Measurements from ENCODE around the gene ST3GAL5. TPM values are rescaled to one million over a fixed set of nuclear protein-coding genes. Genes with fewer than 3 reads are reported as not detected.
A peak's percentile ranks its signal among the peaks of the same experiment; 100 is the strongest.
"Not testable (repeated sequence)": the region's sequence is repeated elsewhere in the genome, so short reads cannot be mapped to it uniquely, and the experiment has no call there.

Gene ST3GAL5
- polyA plus RNA-seq, 3 donors = 9.2 to 12.4 (median 11.1) TPM

DNA sequence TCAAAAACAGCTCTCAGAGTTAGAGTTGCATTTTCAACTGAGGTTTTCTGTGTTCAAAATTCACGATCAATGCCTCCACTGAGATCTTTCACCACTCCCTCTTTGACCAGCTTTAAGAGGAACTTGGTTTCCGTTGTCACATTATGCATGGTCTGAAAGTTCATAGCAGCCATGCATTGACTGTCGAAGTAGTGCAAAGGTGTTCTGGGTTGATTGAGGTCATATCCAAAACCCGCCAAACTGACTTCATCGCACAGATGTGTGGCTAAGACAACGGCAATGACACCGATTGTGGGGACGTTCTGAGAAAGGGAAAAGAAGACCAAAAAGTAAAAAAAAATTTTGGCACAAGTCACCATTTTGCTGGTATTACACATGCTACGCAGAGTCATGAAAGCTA is 48.7 kb downstream of the ST3GAL5 start:
- DNase-seq = no peak

DNA sequence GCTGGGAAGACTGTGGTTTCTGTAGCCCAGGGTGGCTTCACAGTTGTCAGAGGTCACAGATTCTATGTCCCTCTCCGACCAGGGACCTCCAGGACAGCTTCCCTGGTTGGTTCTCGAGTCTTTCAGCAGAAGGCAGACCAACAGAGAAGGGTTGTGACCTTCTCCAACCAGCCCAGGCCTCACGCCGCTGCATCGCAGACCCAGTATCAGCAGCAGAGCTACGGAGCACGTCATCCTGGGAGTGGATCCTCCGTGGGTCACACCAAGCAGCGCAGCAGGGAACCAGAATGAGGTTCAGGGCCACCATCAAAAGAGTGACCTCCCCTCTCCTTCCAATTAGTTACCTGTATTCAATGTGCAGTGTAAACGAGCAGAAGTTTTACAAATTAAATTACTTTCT is 49.3 kb downstream of the ST3GAL5 start:
- DNase-seq = no peak

DNA sequence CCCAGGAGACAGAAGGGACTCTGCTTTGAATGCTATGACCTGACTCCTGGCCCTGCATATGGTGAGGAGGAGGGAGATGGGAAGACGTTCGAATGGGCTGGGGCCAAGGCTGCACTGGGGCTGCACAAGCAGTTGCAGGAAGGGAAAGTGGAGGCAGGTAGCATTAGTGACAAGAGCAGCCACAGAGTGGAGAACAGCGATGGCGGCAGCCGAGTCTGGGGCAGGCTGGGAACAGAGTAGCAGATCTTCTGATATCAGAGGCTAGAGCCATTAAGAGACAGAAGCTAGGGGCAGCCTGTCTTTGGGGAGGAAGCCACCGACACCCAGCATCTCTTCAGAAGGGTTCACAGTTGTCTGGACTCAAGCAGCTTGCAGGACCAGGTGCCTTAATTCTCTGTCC is 50.1 kb downstream of the ST3GAL5 start:
- no peak for DNase-seq

DNA sequence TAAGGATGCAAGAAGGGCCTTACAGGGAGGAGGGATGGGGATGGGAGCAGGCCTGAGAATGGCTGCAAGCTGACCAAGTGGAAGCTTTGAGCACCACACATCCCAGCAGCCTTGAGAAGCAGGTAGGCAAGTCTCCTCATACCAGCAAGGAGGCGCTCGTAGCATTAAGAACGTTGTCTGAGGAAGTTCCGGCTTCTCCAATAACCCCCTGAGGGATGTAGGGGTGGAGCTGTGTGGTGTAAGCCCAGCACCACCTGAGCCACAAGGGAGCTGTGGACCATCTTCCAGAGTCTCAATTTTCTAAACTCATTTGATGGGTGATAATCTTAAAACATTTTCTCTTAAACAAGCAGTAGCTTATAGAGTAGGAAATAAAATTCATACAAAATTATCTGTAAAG is 50.6 kb downstream of the ST3GAL5 start:
- DNase-seq = no peak

DNA sequence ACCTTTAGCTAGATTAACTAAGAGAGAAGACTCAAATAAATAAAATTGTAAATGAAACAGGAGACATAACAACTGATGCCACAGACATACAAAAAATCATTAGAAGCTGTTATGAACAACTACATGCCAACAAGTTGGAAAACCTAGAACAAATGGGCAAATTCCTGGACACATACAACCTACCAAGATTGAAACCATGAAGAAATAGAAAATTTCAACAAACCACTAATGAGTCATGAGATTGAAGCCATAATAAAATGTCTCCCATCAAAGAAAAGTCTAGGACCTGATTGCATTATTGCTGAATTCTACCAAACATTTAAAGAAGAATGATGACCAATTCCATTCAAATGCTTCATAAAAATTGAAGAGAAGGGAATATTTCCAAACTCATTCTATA is 54.3 kb downstream of the ST3GAL5 start:
- no peak for DNase-seq

DNA sequence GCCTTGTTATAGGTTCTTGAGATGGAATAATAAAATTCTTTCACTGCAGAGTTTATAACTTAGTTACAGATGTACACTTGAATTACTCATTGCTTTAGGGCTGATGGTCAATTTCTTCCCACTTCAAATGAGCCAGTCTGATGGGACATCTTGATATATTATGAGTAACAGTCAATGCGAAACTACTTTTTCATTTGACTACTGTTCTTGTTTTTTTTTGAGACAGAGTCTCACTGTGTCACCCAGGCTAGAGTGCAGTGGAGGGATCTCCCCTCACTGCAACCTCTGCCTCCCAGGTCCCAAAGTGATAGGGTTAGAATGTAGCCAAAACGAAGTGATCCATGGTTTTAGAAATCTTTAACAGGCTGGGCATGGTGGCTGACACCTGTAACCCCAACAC is 57.1 kb downstream of the ST3GAL5 start:
- DNase-seq = no peak

DNA sequence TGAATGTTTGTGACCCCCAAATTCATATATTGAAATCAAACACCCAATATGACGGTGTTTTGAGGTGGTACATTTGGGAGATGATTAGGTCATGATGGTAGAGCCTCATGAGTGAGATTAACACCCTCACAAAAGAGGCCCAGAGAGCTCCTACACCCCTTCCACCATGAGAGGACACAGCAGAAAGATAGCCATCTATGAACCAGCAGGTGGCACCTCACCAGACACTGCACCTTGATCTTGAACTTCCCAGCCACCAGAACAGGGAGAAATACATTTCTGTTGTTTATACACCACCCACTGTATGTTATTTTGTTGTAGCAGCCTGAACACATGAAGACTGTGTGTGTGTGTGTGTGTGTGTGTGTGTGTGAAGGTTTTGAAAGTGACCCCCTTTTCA is 58.1 kb downstream of the ST3GAL5 start:
- DNase-seq = no peak

DNA sequence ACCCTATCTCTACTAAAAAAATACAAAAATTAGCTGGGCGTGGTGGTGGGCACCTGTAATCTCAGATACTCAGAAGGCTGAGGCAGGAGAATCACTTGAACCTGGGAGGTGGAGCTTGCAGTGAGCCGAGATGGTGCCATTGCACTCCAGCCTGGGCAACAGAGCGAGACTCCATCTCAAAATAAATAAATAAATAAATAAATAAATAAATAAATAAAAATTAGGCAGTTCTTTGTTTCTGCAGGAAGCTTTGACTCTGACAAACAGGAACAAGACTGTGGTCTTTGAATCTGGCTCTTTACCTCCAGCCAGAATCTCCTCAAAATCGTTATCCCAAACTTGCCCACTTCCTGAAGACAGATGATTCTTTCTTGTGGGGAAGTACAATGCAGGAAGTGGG is 59.4 kb downstream of the ST3GAL5 start:
- not testable (repeated sequence) for DNase-seq

DNA sequence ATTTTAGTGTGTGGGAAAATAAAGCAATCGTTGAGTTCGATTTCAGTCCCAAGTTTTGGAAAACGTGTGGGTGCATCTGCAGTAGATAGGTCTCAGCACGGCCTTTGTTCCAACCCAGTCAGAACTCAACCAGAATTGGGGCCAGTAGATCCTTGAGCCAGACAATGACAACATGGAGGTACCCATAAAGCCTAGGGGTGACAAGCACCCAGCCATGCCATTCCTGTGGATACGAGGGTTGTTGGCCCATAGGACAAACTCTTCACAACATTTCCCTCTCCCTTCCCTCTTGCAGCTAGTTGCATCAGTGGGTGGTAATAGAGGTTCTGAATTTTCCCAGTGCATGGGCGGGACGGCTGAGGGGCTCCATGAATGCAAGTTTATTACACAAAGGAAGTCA is 60.1 kb downstream of the ST3GAL5 start:
- DNase-seq = no peak

DNA sequence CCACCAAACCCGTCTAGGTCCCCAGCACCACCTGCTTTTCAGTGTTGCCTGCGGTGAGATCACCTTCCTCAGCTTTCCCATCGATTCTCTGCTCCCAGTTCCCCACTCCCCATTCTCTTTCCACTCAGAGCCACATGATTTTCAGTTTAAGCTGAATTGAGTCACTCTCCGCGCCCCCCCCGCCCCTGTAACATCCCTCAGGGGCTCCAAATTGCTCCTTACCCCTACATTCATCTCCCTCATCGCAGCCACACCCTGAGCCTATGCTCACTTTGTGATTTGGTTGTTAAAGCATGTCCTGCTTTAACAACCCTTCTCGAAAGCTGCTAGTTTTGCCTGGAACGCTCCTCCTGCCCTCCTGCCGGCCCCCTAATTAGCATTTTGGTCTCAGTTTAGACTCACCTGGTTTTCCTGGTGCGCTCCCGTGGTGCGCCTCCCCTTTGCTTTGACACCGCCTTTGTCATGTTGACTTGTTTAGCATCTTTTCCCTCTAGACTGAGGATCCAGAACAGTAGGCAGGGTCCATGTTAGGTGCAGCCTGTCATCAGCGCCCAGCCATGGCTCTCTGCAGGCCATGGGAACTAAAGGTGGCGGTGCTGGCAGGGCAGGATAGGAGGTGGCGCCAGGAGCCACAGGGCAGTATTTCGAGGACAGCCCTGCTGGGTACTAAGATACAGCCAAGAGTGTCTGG is 60.8 kb downstream of the ST3GAL5 start:
- DNase-seq = no peak

DNA sequence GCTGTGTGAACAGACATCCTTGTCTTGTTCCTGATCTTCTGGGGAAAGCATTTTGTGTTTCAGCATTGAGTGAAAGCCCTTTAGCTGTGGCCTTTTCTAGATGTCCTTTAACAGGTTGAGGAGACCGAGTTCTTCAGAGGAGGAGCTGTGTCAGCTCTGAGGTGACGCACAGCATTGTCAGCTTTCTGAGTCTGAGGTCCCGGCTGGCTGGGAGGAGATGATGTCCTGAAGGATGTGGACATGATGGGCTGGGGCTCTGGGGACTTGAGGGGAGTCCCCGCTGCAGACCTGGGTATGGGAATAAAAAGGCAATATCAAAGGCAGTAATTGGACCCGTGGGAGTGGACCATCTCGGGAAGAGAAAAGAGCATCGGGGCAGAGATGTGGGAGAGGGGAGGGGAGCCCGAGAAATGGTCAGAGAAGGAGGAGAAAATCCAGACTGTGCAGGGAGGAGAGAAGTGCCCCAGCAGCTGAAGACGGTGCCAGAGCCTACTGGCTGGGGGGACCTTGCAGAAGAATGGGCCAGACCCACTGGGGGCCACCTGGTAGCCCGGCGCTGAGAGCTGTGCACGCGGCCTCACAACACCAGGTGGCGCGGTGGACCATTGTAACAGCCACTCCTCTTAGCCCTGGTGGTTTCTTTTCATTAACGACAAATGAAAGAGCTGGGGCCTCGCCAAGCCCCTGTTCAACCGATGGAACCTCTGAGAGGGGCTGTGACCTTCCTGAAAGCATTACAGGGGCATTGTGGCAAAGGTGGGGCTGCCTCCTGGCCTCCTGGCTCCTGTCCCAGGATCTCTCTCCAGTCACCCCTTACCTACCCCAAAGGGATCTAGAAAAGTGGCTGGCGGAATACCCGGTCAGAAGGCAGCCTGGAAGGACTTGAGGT is 61.6 kb downstream of the ST3GAL5 start:
- DNase-seq = peak; percentile 52

DNA sequence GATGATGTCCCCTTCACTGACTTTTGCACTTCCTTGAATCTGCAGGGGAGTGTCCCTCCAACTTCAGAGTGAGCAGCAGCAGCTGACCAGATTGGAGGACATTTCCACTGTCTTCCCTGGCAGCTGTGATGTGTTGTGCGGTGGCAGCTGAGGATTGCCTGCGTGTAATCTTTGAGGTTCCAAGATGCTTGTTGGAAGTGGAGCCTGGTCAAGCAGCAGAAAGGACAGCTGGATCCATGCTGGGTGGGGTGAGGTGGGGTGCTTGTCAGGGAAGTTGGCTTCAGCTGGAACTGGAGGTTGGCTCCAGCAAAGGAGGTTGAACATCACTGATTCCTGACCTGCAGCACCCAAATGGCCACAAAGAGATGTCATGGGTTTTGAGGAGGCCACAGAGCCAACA is 64.8 kb downstream of the ST3GAL5 start:
- no peak for DNase-seq

DNA sequence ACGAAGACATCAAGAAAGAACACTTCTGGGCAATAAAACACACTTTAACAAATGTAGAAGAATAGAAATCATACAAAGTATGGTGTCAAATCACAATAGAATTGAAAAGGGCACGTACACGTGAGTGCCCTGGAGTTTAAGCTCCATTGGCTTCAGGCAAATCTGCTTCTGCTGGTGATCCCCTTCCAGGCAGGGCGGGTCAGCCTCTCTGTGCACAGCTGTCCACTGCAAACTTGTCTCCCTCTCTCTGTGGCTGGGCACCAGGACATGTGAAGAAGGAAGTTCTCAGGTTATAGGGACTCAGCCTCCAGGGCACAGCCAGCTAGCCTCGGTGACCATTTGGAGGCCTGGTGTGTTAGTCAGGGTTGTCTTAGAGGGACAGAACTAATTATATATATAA is 66.0 kb downstream of the ST3GAL5 start:
- DNase-seq = no peak

DNA sequence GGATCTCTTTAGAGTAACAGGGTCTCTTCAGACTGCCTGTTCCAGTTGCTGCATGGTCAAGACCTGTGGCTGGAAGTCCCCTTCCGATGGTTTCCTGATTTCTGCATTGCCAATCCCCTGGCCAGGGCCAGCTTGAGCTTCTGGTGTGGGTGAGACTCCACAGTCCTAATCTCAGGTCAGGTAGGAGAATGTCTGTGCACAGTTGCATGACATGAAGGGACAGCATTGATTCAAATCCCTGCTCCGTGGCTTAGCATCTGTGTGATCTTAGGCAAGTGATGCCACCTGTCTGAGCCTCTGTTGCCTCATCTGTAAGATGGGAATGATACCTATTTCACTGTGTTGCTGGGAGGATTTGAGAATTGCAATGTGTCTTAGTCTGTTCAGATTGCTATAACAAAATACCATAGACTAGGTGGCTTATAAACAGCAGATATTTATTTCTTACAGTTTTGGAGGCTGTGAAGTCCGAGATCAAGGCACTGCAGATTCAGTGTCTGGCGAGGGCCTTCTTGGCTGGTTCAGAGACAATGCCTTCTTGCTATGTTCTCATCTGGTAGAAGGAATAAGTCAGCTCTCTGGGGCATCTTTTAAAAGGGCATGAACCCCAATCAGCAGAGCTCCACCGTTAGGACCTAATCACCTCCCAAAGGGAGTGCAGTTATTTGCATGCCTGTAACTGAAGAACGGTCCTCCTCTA is 68.8 kb downstream of the ST3GAL5 start:
- no peak for DNase-seq

DNA sequence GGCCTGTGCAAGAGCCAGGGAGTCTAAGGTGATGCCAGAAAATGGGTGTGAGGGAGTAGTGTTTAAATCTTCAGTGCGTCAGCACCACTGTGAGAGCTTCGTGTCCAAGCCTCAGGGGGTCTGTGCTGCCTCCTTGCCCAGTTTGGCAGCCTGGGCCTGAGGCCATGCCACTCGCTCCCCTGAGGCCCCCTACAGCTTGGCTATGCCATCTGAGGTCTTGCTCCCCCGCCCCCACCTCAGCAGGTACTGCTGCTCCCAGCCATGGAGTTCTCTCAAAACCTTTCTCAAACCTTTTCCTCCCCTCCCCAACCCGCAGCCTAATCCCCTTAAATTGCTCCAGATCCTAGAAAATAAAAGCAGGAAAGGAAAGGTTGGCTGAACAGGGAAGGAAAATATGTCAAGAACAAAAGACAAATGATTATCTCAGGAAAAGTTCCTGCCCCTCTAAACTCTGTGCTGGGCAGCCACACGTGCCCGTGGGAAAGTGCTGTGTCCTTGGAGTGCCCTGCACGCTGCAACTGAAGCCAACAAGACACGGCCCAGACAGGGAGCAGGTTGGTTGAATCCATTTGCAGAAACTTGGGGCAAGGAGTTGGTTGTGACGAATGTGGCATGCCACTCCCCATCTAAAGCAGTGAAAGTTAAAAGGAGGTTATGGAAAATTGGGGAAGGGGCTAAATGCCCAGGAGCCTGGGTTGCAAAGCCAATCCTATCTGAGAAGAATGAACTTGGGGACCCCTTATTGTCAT is 73.8 kb downstream of the ST3GAL5 start:
- no peak for DNase-seq

DNA sequence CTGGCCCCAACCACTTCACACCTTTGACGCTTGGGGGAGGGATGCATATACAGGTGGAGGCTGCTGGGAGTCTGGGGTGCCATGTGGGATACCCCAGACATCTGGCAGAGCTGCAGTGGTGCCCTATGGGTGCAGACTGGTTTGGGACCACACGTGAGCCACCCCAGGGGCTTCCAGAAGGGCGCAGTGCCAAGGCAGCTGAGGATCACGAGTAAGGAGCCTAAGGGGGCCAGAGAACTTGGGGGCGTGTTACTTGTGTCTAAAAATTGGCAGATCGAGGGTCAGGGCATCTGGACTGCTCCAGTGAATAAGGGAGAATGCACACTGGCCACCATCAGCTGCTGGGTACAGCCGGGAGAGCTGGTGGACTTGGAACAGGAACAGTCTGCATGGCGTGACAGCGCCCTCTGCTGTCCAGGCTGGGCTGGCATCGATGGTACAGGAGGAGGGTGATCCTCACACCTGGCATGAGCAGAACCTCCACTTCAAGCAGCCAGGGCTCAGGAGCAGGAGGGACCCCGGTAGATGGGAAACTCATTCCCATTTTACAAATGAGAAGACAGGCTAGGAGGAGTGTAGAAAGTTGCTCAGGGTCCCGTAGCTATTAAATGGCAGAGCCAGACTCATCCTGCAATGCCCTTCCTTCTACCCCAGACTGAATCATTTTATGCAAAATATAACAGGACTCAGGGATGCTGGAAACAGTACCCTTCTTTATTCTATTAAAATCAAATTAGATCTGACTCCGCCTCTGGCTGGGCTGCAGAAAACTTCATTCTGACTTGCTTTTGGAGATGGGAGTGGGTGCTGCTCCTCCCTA is 74.6 kb downstream of the ST3GAL5 start:
- peak; percentile 80 for DNase-seq

DNA sequence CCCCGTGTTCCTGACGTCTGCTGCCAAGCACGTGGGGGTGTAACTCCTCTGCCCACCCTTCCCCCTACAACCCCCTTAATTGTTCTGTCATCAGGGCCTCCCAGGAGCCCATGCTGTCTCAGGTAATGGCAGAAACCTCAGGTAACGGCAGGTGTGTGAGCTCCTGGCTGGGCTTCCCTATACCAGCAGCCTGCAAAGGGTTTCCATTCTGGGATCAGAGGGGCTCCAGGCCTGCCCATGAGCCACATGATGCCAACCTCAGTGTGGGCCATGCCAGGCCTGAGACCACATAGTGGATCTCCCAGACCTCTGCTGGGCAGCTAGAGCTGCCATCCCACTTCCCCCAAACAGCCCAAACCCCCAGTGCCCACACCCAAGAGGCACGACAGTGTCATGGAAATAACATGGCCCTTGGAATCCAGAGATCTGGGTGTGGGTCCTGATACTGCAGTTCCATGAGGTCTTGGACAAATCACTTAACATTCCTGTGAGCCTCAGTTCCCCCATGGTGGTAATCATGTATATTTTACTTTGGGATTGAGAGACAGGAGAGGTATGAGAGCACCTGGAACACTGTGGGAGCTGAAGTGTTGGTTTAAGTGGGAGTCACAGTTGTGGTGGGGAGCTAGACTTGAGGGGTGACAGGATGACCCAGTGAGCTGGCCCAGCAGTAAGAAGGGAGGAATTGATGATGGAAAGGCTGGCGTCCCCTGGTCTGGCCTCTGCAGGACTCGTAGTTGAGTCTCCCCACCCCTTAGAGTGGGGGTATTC is 75.4 kb downstream of the ST3GAL5 start:
- DNase-seq = no peak

DNA sequence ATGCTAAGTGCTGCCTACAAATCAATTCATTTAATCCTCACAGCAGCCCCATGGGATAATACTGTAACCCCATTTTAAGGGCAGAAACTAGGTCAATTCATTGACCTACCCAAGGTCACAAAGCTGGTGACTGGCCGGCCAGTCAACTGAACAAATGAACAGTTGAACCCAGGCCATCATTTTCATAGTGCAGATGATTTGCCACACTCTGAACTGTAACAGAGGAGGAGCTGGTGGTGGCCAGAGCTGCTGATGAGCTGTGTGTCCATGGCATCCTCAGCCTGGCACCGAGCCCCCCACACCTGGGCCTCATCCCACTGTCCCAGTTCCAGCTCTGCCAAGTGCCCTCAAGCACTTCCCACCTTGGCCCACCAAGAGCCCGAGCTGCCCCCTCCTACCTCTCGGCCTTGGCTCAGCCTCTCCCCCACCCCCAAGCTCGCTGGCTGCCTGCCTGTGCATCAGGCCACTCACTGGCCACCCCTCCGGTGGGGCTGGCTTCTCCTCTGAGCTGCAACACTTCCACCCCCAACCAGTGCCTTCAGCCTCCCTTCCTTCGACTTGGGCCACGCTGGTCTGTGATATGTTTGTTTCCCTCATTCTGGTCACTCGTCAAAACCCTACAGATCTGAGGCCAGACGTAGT is 76.6 kb downstream of the ST3GAL5 start:
- DNase-seq = no peak

DNA sequence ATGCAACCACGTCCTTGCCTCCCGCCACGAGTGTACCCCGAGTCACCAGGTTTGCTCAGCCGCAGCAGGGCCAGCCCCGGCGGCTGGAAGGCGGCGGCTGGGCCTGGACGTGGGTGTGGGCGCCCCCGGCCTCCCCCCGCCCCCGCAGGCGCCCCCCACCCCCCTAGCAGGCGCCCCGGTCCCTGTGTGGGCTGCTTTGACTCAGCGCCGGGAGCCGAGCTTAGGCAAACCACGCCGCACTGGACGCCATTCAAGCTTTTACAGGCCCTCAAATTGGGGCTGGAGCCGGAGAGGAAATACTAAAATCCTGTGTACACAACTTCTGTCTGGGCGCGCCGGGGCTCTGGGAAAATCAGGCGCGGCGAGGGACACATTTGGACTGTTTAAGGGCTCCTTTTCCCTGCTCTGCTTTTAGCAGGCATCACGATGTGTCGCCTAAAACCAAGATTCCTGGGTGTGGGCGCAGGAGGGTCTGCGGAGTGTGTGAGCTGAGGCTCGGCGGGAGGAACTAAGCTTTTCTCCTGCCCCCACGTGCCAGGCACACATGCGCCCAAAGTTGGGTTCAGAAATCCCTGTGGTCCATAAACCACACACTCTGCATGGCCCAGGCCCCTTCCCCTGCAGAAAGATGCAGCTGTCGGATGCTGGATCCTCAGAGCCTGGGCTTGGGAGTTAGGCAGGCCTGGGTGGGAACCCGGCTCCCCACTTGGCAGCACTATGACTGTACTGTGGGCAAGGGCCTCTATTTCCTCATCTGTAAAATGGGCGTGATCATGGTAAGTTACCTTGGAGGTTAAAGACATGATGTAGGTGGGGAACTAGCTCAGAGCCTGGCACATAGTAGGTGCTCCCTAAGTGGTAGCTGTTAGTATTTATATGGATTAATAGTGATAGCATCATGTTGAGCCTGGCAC is 77.4 kb downstream of the ST3GAL5 start:
- peak; percentile 48 for DNase-seq

All from renal pelvis (tissue), 4 donors.